ENCODE results near the gene NPIPA8.
"Not testable (repeated sequence)": the region's sequence is repeated elsewhere in the genome, so short reads cannot be mapped to it uniquely, and the experiment has no call there.

GRCh38 chr16:18303059-18303706 lies 33.4 kb downstream of the NPIPA8 start:
- TF ChIP-seq EZH2 (IDR thresholded peaks at IDR 0.05); POLR2AphosphoS5 (IDR thresholded peaks at IDR 0.05; ENCODE audit: borderline replicate concordance, low read depth, low read length): not testable (repeated sequence)
